H9 (cell line): ENCODE data around the gene MEP1A. TPM values are rescaled to one million over a fixed set of nuclear protein-coding genes. Genes with fewer than 3 reads are reported as not detected.
"Not testable (repeated sequence)": the region's sequence is repeated elsewhere in the genome, so short reads cannot be mapped to it uniquely, and the experiment has no call there.

Source experiments
- DNase-seq: peaks from one replicate; pipeline ENCODE4 v3.0.0-alpha.2; 2017
- H2AFZ ChIP-seq: one replicate; pipeline ENCODE4 v1.6.1; 2013; ENCODE audit warnings: mild to moderate bottlenecking, low read length, control low read depth, moderate library complexity
- H2AK5ac ChIP-seq: 2 replicates; pipeline ENCODE4 v1.6.1; 2013; ENCODE audit warnings: low read length, control low read depth, mixed read lengths; ENCODE audit not compliant: insufficient read length
- H2BK120ac ChIP-seq: one replicate; pipeline ENCODE4 v1.6.1; 2013; ENCODE audit warnings: low read depth, mild to moderate bottlenecking, low read length, control low read depth, inconsistent platforms; ENCODE audit not compliant: poor library complexity, severe bottlenecking
- H2BK12ac ChIP-seq: 2 replicates; pipeline ENCODE4 v1.6.1; 2013; ENCODE audit warnings: low read length, control low read depth, mixed read lengths, low read depth; ENCODE audit not compliant: insufficient read length
- H2BK15ac ChIP-seq: 2 replicates; pipeline ENCODE4 v1.6.1; 2013; ENCODE audit warnings: low read depth, low read length, control low read depth
- H2BK20ac ChIP-seq: one replicate; pipeline ENCODE4 v1.6.1; 2013; ENCODE audit warnings: low read depth, mild to moderate bottlenecking, low read length, control low read depth, inconsistent platforms; ENCODE audit not compliant: poor library complexity, severe bottlenecking
- H2BK5ac ChIP-seq: 2 replicates; pipeline ENCODE4 v1.6.1; 2013; ENCODE audit warnings: low read length, control low read depth, mixed read lengths; ENCODE audit not compliant: insufficient read length
- H3K14ac ChIP-seq: 2 replicates; pipeline ENCODE4 v1.6.1; 2013; ENCODE audit warnings: low read length, control low read depth; ENCODE audit not compliant: insufficient read depth
- H3K18ac ChIP-seq: 2 replicates; pipeline ENCODE4 v1.6.1; 2013; ENCODE audit warnings: low read depth, mild to moderate bottlenecking, mixed read lengths, low read length, control low read depth; ENCODE audit not compliant: insufficient read length
- H3K23ac ChIP-seq: 2 replicates; pipeline ENCODE4 v1.6.1; 2013; ENCODE audit warnings: low read length, control low read depth, mixed read lengths, low read depth; ENCODE audit not compliant: insufficient read length
- H3K23me2 ChIP-seq: 2 replicates; pipeline ENCODE4 v1.6.1; 2013; ENCODE audit warnings: low read depth, mild to moderate bottlenecking, mixed read lengths, low read length, control low read depth; ENCODE audit not compliant: insufficient read length, poor library complexity, severe bottlenecking
- H3K27ac ChIP-seq: 2 replicates; pipeline ENCODE4 v1.5.1; 2013; ENCODE audit warnings: low read length, control low read depth, mixed read lengths, low read depth; ENCODE audit not compliant: insufficient read length
- H3K27me3 ChIP-seq: 2 replicates; pipeline ENCODE4 v1.6.1; 2013; ENCODE audit warnings: low read length, control low read depth, inconsistent platforms; ENCODE audit not compliant: insufficient read depth
- H3K4ac ChIP-seq: 2 replicates; pipeline ENCODE4 v1.6.1; 2013; ENCODE audit warnings: low read depth, mild to moderate bottlenecking, control low read depth, inconsistent platforms, low read length, moderate library complexity
- H3K4me1 ChIP-seq: 2 replicates; pipeline ENCODE4 v1.6.1; 2013; ENCODE audit warnings: low read length, control low read depth, inconsistent platforms; ENCODE audit not compliant: insufficient read depth
- H3K4me2 ChIP-seq: 2 replicates; pipeline ENCODE4 v1.6.1; 2013; ENCODE audit warnings: low read length, control low read depth, mixed read lengths; ENCODE audit not compliant: insufficient read length, insufficient read depth
- H3K56ac ChIP-seq: 2 replicates; pipeline ENCODE4 v1.6.1; 2013; ENCODE audit warnings: low read depth, mild to moderate bottlenecking, mixed read lengths, low read length, control low read depth; ENCODE audit not compliant: insufficient read length
- H3K79me1 ChIP-seq: 2 replicates; pipeline ENCODE4 v1.6.1; 2013; ENCODE audit warnings: low read depth, mild to moderate bottlenecking, moderate library complexity, low read length, control low read depth, inconsistent platforms; ENCODE audit not compliant: insufficient read depth, poor library complexity, severe bottlenecking
- H3K79me2 ChIP-seq: 2 replicates; pipeline ENCODE4 v1.6.1; 2013; ENCODE audit warnings: low read length, control low read depth, inconsistent platforms; ENCODE audit not compliant: insufficient read depth
- H3K9ac ChIP-seq: 2 replicates; pipeline ENCODE4 v1.6.1; 2013; ENCODE audit warnings: low read length, control low read depth, mixed read lengths; ENCODE audit not compliant: insufficient read length; ENCODE audit errors: extremely low read depth
- H3K9me3 ChIP-seq: one replicate; pipeline ENCODE4 v1.6.1; 2013; ENCODE audit warnings: low read depth, low read length, inconsistent platforms; ENCODE audit not compliant: control insufficient read depth
- H3T11ph ChIP-seq: one replicate; pipeline ENCODE4 v1.6.1; 2013; ENCODE audit warnings: mild to moderate bottlenecking, low read length, control low read depth, inconsistent platforms
- H4K20me1 ChIP-seq: one replicate; pipeline ENCODE4 v1.6.1; 2013; ENCODE audit not compliant: control insufficient read depth, insufficient read length, insufficient read depth
- H4K5ac ChIP-seq: 2 replicates; pipeline ENCODE4 v1.6.1; 2013; ENCODE audit warnings: low read depth, mild to moderate bottlenecking, mixed read lengths, low read length, control low read depth; ENCODE audit not compliant: insufficient read length
- H4K8ac ChIP-seq: replicated peaks from 2 replicates; pipeline ENCODE4 v1.6.1; 2013; ENCODE audit warnings: low read length, control low read depth, mixed read lengths, low read depth; ENCODE audit not compliant: insufficient read length
- H4K91ac ChIP-seq: 2 replicates; pipeline ENCODE4 v1.6.1; 2013; ENCODE audit warnings: low read depth, mild to moderate bottlenecking, moderate library complexity, mixed read lengths, low read length, control low read depth; ENCODE audit not compliant: insufficient read length
- H3K27ac Mint-ChIP-seq, 3 experiments: 2 replicates in 2 of 3; 3 replicates in 1 of 3; pipeline ENCODE4 v1.8.0; 2020 to 2021; ENCODE audit warnings: mixed read lengths in 3 of 3, mild to moderate bottlenecking in 1 of 3, moderate library complexity in 1 of 3
- H3K27me3 Mint-ChIP-seq: 2 replicates; pipeline ENCODE4 v1.8.0; 2021; ENCODE audit warnings: low read depth, mild to moderate bottlenecking, moderate library complexity, mixed read lengths
- H3K36me3 Mint-ChIP-seq, 3 experiments: 2 replicates in 2 of 3; 3 replicates in 1 of 3; pipeline ENCODE4 v1.8.0; 2020 to 2021; ENCODE audit warnings: low read depth in 3 of 3, mixed read lengths in 3 of 3; ENCODE audit not compliant: insufficient read depth in 1 of 3
- H3K4me1 Mint-ChIP-seq, 2 experiments: 2 replicates each; pipeline ENCODE4 v1.8.0; 2020; ENCODE audit warnings: mixed read lengths in 2 of 2
- H3K4me3 Mint-ChIP-seq, 2 experiments: 2 replicates in 1 of 2; 3 replicates in 1 of 2; pipeline ENCODE4 v1.8.0; 2020 to 2021; ENCODE audit warnings: mild to moderate bottlenecking in 2 of 2, mixed read lengths in 2 of 2, moderate library complexity in 1 of 2
- H3K9me3 Mint-ChIP-seq, 2 experiments: 2 replicates in 1 of 2; 3 replicates in 1 of 2; pipeline ENCODE4 v1.8.0; 2020; ENCODE audit warnings: mild to moderate bottlenecking in 2 of 2, mixed read lengths in 2 of 2, moderate library complexity in 1 of 2
- CTCF ChIP-seq: fragments of 200-600 bp; sonication (generic); conservative IDR thresholded peaks from 3 replicates; pipeline ENCODE4 v1.8.0; 2021; ENCODE audit warnings: antibody characterized with exemption, mild to moderate bottlenecking
- WGBS: extraction: QIAGEN DNeasy Blood & Tissue Kit; methylation state at CpG from one replicate; pipeline ENCODE4 v1.1.7; 2013; ENCODE audit warnings: missing lambda C conversion rate, low lambda C conversion rate, mixed read lengths; ENCODE audit not compliant: insufficient read length; ENCODE audit errors: extremely low coverage; 5-methylcytosine and 5-hydroxymethylcytosine counted together
- total RNA-seq: library from RNA; stranded (reverse); gene quantifications from 2 replicates; pipeline ENCODE4 v1.2.1, GENCODE V29; 2021

Gene MEP1A
- total RNA-seq, 1 experiment from 2014 or later, result not detected

- no peak overlapping the region for H2BK5ac ChIP-seq
- Mint-ChIP-seq H3K36me3 (peaks cover 0 to 4% (median 0%) of the 10 kb centered on the region in 3 experiments; a peak in 1 of 7 replicates), H3K27ac (no peak overlapping the region), H3K4me3 (no peak overlapping the region), H3K9me3 (no peaks in the 10 kb centered on the region; a peak in 1 of 5 replicates), H3K4me1 (no peaks in the 10 kb centered on the region; a peak in 1 of 4 replicates), H3K27me3 (no peaks in the 10 kb centered on the region)
- no peak overlapping the region for H3K14ac ChIP-seq
- H3K9me3 ChIP-seq, result no peaks in the 10 kb centered on the region
- H2BK15ac ChIP-seq, result no peak overlapping the region
- no peak overlapping the region for H4K8ac ChIP-seq
- H2BK20ac ChIP-seq, result no peak overlapping the region
- no peaks in the 10 kb centered on the region for H3K27me3 ChIP-seq
- no peak overlapping the region for H3K4ac ChIP-seq
- H4K91ac ChIP-seq, result no peak overlapping the region
- H2AFZ ChIP-seq, result no peak overlapping the region
- H3K79me1 ChIP-seq, result no peaks in the 10 kb centered on the region
- no peak overlapping the region for H3K56ac ChIP-seq
- H4K5ac ChIP-seq, result no peak overlapping the region
- H4K20me1 ChIP-seq, result no peaks in the 10 kb centered on the region
- H3K4me2 ChIP-seq, result no peak overlapping the region
- no peak overlapping the region for H2BK12ac ChIP-seq
- H3T11ph ChIP-seq, result no peak overlapping the region
- no peak overlapping the region for H3K23ac ChIP-seq
- no peaks in the 10 kb centered on the region for H3K4me1 ChIP-seq
- WGBS, result no CpG with 5 or more reads among the region's 2 CpGs
- no peak overlapping the region for H3K27ac ChIP-seq
- H2BK120ac ChIP-seq, result no peak overlapping the region
- no peaks in the 10 kb centered on the region for H3K23me2 ChIP-seq
- H2AK5ac ChIP-seq, result no peak overlapping the region
- no peak overlapping the region for H3K9ac ChIP-seq
- no peak for DNase-seq
- no peak overlapping the region for H3K18ac ChIP-seq
- H3K79me2 ChIP-seq, result no peaks in the 10 kb centered on the region
- TF ChIP-seq CTCF, result no peak
These were observed 29.7 kb upstream of the MEP1A start for GRCh38 chr6:46763466-46763865.

- H2BK15ac ChIP-seq, H4K5ac ChIP-seq, H3K27me3 Mint-ChIP-seq, H4K91ac ChIP-seq, DNase-seq, H2AFZ ChIP-seq, H2BK5ac ChIP-seq, H4K20me1 ChIP-seq, H3K9me3 Mint-ChIP-seq, H2BK12ac ChIP-seq, H3K23me2 ChIP-seq, H3K79me2 ChIP-seq, H3K36me3 Mint-ChIP-seq, H4K8ac ChIP-seq, H2AK5ac ChIP-seq, H3K79me1 ChIP-seq, H2BK120ac ChIP-seq, H3K14ac ChIP-seq, H3K4me3 Mint-ChIP-seq, H3K4me1 ChIP-seq, H3K4me2 ChIP-seq, H3K23ac ChIP-seq, H3K9ac ChIP-seq, H3K18ac ChIP-seq, H3K9me3 ChIP-seq, H3K27ac ChIP-seq, H3K4ac ChIP-seq, H3K27ac Mint-ChIP-seq, H3K4me1 Mint-ChIP-seq, H3T11ph ChIP-seq, H3K56ac ChIP-seq, H2BK20ac ChIP-seq, H3K27me3 ChIP-seq: not testable (repeated sequence)
- no CpG with 5 or more reads among the region's 10 CpGs for WGBS
These were observed 28.9 kb upstream of the MEP1A start for GRCh38 chr6:46764280-46764679.
